ENCODE measurements around the gene GOLIM4. TPM values are rescaled to one million over a fixed set of nuclear protein-coding genes. Genes with fewer than 3 reads are reported as not detected.
"Not testable (repeated sequence)": the region's sequence is repeated elsewhere in the genome, so short reads cannot be mapped to it uniquely, and the experiment has no call there.

The GOLIM4 gene
- polyA plus RNA-seq, 3 donors = 90.2 to 112 (median 104) TPM

DNA sequence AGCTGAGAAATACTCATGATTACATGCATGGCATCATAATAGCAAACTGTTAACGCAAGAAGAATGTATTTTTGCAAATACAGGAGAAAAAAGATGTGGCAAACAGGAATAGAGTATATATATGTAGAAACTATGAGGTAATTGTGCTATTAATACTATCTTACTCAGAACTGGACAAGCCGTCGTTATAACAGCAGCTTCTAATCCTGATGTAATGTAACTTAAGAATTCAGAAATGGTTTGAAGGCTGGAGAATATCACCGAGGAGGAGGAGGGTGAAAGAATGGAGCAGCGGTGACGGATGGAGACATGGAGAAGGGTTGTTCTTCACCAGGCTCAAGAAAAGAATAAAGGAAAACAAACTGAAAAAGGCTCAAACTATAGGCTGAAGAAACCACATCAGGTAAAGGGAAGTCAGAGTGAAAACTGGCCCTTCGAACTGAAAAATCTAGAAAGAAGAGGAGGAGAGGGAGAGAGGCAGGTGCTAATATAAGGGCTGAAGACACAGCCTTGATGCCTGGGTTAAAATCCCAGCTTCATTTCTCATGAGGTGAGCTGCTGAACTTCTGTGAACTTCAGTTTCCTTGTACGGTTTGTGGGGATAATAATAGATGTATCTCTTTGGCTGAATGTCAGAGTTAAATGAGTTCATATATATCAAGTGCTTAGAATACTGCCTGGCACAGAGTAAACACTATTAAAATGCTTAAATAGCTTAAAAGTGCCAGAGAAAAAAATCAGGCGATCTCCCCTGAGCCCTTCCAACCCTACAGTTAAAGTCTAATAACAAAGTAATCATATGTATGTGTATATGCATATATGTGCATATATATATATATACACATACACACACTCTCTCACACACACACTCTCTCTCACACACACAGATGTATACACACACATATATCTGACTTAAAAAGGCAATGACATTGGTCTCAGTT is 43.9 kb downstream of the GOLIM4 start:
- no peak for DNase-seq

GRCh38 chr3:168051070-168051469 is 44.7 kb downstream of the GOLIM4 start:
- no peak for DNase-seq

- no peak for DNase-seq
Observed at GRCh38 chr3:168049367-168049974, 46.3 kb downstream of the GOLIM4 start.

DNA sequence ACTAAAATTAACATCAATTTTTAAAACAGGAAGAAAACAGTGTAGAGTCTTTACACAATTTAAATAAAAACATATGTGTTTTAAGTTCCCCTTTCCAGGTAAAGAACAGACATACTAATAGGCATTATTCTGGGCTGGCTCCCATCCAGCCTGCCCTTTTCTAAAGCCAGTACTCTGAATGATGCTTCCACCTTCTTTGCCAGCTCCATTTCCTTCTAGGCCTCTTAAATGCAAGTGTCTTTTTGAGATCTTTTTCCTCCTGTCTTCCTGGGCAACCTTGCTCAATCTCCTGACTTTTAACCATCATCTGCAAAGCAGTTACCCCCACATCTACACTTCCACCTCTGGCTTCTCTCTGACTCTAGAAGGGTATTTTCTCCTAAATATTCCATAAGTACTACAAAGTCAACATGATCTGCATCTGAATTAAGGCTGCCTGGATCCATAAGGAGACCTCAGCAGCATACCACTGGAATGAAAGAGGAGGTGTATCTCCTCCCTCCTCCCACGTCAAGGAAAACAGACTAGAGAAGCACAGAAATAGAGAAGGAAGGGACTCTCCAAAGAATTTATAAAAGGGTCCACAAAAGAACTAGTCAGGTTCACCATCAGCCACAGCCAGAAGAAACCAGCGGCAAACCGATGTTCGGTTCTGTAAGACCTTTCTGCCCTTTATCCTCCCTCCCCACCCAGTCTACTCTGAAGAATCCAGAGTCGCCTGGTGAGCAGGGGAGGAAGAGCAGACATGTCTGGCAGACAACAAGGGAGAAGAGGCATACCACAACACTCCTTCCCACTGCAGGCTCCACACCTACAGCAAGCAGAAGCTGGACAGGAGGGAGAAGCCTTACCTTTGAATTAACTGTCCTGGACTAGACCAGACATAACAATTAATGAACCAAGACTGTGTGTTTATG is 47.1 kb downstream of the GOLIM4 start:
- no peak for DNase-seq

GRCh38 chr3:168047936-168048335 is 47.8 kb downstream of the GOLIM4 start:
- DNase-seq = no peak

DNA sequence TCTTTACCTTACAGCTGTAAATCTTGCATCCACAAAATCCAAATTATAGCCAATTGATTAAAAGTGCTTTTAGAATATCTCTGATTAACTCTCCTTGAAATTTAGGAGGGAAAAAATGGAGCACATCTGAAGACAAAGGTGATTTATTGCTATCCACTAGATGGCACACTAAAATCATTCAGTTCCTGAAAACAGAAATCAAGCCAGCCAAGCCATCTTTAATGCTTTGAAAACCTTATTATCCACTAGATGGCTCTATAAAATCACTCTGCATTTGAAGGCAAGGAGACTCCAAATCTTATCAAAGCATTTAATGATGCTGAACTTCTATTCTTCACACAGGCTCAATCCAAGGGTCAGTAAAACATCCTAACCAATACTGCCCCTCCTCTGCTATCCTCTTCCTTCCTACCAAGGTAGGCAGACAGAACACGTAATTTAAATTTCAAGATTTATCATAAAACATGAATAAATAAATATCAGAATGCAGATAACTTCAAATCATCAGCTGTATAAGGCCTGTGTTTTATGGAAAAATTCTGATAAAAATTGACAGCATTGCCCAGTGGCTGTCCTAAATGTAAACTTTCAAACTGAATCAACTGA is 48.4 kb downstream of the GOLIM4 start:
- peak; percentile 84 for DNase-seq

- DNase-seq = no peak
Observed at GRCh38 chr3:168044049-168044448, 51.7 kb downstream of the GOLIM4 start.

- no peak for DNase-seq
Observed at GRCh38 chr3:168040607-168041208, 55.0 kb downstream of the GOLIM4 start.

DNA sequence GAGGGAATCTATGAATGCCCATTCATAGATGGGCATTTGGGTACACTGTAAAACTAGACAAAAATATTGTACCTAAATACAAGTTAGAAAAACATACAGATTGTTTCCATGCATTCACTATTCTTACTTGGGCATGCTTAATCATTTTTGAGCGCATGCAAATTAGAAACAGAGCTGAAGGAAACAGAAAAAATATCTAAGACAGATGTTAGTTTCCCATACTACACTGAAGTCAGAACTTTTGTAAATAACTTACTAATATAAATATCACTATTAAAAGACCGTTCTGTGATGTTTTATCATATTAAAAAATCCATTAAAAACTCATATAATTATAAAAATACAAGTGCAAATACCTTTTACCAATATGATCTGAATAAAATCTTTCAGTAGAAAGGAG is 58.7 kb downstream of the GOLIM4 start:
- no peak for DNase-seq

- no peak for DNase-seq
Observed at GRCh38 chr3:168036619-168037018, 59.1 kb downstream of the GOLIM4 start.

DNA sequence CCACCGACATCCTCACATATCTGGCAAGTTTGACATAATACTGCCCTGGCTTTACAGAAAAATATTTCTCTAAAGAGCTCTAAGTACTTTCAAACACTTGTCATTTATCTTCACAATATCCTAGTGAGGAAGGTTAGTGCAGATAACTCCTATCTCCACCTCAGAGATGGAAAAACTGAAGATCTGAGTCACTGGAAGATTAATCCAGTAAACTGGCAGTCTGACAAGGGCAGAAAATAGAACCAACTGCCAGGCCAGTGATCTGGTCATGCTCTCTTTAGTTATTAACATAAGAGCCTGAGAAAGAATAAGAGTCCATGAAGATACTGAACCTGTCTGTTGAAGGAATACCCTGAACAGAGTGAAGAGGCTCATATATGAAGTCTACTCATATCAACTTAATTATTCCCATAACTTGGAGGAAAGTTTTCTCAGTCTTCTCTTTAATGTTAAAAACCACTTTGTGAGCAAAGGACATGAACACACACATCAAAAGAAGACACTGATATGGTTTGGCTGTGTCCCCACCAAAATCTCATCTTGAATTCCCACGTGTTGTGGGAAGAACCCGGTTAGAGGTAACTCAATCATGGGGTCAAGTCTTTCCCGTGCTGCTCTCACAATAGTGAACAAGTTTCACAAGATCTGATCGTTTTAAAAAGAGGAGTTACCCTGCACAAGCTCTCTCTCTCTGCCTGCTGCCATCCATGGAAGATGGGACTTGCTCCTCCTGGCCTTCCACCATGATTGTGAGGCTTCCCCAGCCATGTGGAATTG is 61.4 kb downstream of the GOLIM4 start:
- no peak for DNase-seq

DNA sequence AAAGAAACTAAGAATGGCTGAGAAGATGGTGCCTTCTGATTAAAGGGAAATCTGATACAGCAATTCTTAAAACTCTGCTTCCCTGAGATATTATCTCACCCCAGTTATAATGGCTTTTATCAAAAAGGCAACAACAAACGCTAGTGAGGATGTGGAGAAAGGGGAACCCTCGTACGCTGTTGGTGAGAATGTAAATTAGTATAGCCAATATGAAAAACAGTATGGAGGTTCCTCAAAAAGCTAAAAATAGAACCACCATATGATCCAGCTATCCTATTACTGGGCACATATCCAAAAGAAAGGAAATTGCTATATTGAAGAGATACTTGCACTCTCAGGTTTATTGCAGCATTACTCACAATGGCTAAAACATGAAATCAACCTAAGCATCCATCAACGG is 65.1 kb downstream of the GOLIM4 start:
- DNase-seq = no peak

- DNase-seq = no peak
Observed at GRCh38 chr3:168029705-168030104, 66.0 kb downstream of the GOLIM4 start.

DNA sequence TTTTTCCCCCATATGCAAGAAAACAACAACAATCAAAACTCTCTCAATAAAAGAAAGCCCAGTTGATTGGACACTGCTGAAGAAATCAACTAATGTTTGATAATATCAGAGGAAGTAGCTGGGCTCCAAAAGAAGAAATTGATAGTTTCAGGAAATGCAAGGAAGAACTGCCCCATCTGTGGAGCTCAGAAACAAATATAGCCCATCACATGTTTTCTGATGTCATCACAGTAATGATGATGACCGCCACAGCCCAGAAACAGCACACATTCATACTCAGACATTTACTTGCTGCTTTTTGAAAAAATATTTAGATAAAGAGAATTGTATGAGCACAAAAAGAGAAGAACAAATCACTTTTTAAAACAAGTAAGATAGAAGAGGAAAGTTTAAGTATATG is 67.6 kb downstream of the GOLIM4 start:
- DNase-seq = no peak

DNA sequence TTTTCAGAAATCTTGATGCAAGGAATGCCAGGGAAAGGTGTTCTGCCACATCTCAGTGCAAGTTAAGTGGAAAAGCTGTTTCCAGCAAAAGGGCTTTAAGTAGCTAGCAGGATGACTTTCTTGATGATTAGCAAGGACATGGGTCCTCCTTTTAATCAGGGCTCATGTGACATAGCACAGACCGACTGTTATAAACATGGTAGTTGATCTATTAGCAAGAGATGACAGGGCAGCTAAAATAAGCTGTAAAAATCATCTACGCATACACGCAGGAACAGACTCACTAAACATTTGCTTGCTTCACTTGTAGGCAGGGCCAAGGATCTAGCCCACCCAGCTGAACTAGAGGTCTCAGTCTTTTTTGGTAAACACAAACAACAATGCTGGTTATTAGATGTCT is 69.0 kb downstream of the GOLIM4 start:
- no peak for DNase-seq

DNA sequence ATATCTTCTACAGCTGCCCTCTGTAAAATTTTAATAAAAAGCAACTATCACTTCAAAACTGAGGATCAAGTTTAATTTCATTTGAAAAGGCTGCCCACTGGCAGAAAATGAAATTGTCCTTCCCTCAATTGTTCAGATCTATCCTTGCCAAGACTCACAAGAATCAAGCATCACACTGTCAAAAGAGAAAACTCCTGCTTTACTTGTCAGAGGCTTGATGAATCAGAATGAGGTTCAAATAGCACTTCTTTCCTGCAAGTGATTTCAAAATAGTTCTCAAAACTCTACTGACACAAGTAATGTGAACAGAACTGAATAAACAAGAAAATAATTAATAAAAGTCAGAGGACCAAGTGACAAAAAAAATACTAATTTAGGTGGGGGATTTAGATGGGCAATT is 70.6 kb downstream of the GOLIM4 start:
- DNase-seq = no peak

DNA sequence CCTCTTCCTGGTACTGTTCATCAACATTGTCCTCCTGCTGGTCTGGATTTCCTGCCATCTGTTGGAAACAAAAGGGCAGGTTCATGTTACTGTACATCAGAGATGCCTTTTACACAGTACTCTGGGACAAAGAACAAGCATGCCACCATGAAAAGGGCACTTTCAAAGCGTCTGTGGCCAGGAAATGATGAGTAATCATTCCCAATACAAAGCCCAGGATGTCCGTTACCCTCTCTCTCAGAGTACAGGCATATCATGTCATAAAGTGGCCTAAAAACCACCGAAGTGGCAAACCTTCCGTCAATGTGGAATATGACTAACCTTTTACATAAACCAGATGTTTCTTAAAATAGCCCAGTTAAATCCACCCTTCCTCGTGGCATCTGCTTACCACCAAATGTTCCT is 71.2 kb downstream of the GOLIM4 start:
- no peak for DNase-seq

- no peak for DNase-seq
Observed at GRCh38 chr3:168021737-168022450, 73.8 kb downstream of the GOLIM4 start.

DNA sequence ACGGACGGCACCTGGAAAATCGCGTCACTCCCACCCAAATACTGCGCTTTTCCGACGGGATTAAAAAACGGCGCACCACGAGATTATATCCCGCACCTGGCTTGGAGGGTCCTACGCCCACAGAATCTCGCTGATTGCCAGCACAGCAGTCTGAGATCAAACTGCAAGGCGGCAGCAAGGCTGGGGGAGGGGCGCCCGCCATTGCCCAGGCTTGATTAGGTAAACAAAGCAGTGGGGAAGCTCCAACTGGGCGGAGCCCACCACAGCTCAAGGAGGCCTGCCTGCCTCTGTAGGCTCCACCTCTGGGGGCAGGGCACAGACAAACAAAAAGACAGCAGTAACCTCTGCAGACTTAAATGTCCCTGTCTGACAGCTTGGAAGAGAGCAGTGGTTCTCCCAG is 84.4 kb downstream of the GOLIM4 start:
- not testable (repeated sequence) for DNase-seq

GRCh38 chr3:168006584-168006983 is 89.1 kb downstream of the GOLIM4 start:
- no peak for DNase-seq

Measured in renal pelvis (tissue), 4 donors.